H9 (cell line): ENCODE data around the gene CAMSAP2. TPM values are rescaled to one million over a fixed set of nuclear protein-coding genes. Genes with fewer than 3 reads are reported as not detected.

Experiments used
- DNase-seq: peaks from one replicate; pipeline ENCODE4 v3.0.0-alpha.2; 2017
- H2AFZ ChIP-seq: one replicate; pipeline ENCODE4 v1.6.1; 2013; ENCODE audit warnings: mild to moderate bottlenecking, low read length, control low read depth, moderate library complexity
- H2AK5ac ChIP-seq: 2 replicates; pipeline ENCODE4 v1.6.1; 2013; ENCODE audit warnings: low read length, control low read depth, mixed read lengths; ENCODE audit not compliant: insufficient read length
- H2BK120ac ChIP-seq: one replicate; pipeline ENCODE4 v1.6.1; 2013; ENCODE audit warnings: low read depth, mild to moderate bottlenecking, low read length, control low read depth, inconsistent platforms; ENCODE audit not compliant: poor library complexity, severe bottlenecking
- H2BK12ac ChIP-seq: 2 replicates; pipeline ENCODE4 v1.6.1; 2013; ENCODE audit warnings: low read length, control low read depth, mixed read lengths, low read depth; ENCODE audit not compliant: insufficient read length
- H2BK15ac ChIP-seq: 2 replicates; pipeline ENCODE4 v1.6.1; 2013; ENCODE audit warnings: low read depth, low read length, control low read depth
- H2BK20ac ChIP-seq: one replicate; pipeline ENCODE4 v1.6.1; 2013; ENCODE audit warnings: low read depth, mild to moderate bottlenecking, low read length, control low read depth, inconsistent platforms; ENCODE audit not compliant: poor library complexity, severe bottlenecking
- H2BK5ac ChIP-seq: 2 replicates; pipeline ENCODE4 v1.6.1; 2013; ENCODE audit warnings: low read length, control low read depth, mixed read lengths; ENCODE audit not compliant: insufficient read length
- H3K14ac ChIP-seq: 2 replicates; pipeline ENCODE4 v1.6.1; 2013; ENCODE audit warnings: low read length, control low read depth; ENCODE audit not compliant: insufficient read depth
- H3K18ac ChIP-seq: 2 replicates; pipeline ENCODE4 v1.6.1; 2013; ENCODE audit warnings: low read depth, mild to moderate bottlenecking, mixed read lengths, low read length, control low read depth; ENCODE audit not compliant: insufficient read length
- H3K23ac ChIP-seq: 2 replicates; pipeline ENCODE4 v1.6.1; 2013; ENCODE audit warnings: low read length, control low read depth, mixed read lengths, low read depth; ENCODE audit not compliant: insufficient read length
- H3K23me2 ChIP-seq: 2 replicates; pipeline ENCODE4 v1.6.1; 2013; ENCODE audit warnings: low read depth, mild to moderate bottlenecking, mixed read lengths, low read length, control low read depth; ENCODE audit not compliant: insufficient read length, poor library complexity, severe bottlenecking
- H3K27ac ChIP-seq: 2 replicates; pipeline ENCODE4 v1.5.1; 2013; ENCODE audit warnings: low read length, control low read depth, mixed read lengths, low read depth; ENCODE audit not compliant: insufficient read length
- H3K27me3 ChIP-seq: 2 replicates; pipeline ENCODE4 v1.6.1; 2013; ENCODE audit warnings: low read length, control low read depth, inconsistent platforms; ENCODE audit not compliant: insufficient read depth
- H3K4ac ChIP-seq: 2 replicates; pipeline ENCODE4 v1.6.1; 2013; ENCODE audit warnings: low read depth, mild to moderate bottlenecking, control low read depth, inconsistent platforms, low read length, moderate library complexity
- H3K4me1 ChIP-seq: 2 replicates; pipeline ENCODE4 v1.6.1; 2013; ENCODE audit warnings: low read length, control low read depth, inconsistent platforms; ENCODE audit not compliant: insufficient read depth
- H3K4me2 ChIP-seq: 2 replicates; pipeline ENCODE4 v1.6.1; 2013; ENCODE audit warnings: low read length, control low read depth, mixed read lengths; ENCODE audit not compliant: insufficient read length, insufficient read depth
- H3K56ac ChIP-seq: 2 replicates; pipeline ENCODE4 v1.6.1; 2013; ENCODE audit warnings: low read depth, mild to moderate bottlenecking, mixed read lengths, low read length, control low read depth; ENCODE audit not compliant: insufficient read length
- H3K79me1 ChIP-seq: 2 replicates; pipeline ENCODE4 v1.6.1; 2013; ENCODE audit warnings: low read depth, mild to moderate bottlenecking, moderate library complexity, low read length, control low read depth, inconsistent platforms; ENCODE audit not compliant: insufficient read depth, poor library complexity, severe bottlenecking
- H3K79me2 ChIP-seq: 2 replicates; pipeline ENCODE4 v1.6.1; 2013; ENCODE audit warnings: low read length, control low read depth, inconsistent platforms; ENCODE audit not compliant: insufficient read depth
- H3K9ac ChIP-seq: 2 replicates; pipeline ENCODE4 v1.6.1; 2013; ENCODE audit warnings: low read length, control low read depth, mixed read lengths; ENCODE audit not compliant: insufficient read length; ENCODE audit errors: extremely low read depth
- H3K9me3 ChIP-seq: one replicate; pipeline ENCODE4 v1.6.1; 2013; ENCODE audit warnings: low read depth, low read length, inconsistent platforms; ENCODE audit not compliant: control insufficient read depth
- H3T11ph ChIP-seq: one replicate; pipeline ENCODE4 v1.6.1; 2013; ENCODE audit warnings: mild to moderate bottlenecking, low read length, control low read depth, inconsistent platforms
- H4K20me1 ChIP-seq: one replicate; pipeline ENCODE4 v1.6.1; 2013; ENCODE audit not compliant: control insufficient read depth, insufficient read length, insufficient read depth
- H4K5ac ChIP-seq: 2 replicates; pipeline ENCODE4 v1.6.1; 2013; ENCODE audit warnings: low read depth, mild to moderate bottlenecking, mixed read lengths, low read length, control low read depth; ENCODE audit not compliant: insufficient read length
- H4K8ac ChIP-seq: replicated peaks from 2 replicates; pipeline ENCODE4 v1.6.1; 2013; ENCODE audit warnings: low read length, control low read depth, mixed read lengths, low read depth; ENCODE audit not compliant: insufficient read length
- H4K91ac ChIP-seq: 2 replicates; pipeline ENCODE4 v1.6.1; 2013; ENCODE audit warnings: low read depth, mild to moderate bottlenecking, moderate library complexity, mixed read lengths, low read length, control low read depth; ENCODE audit not compliant: insufficient read length
- H3K27ac Mint-ChIP-seq, 3 experiments: 2 replicates in 2 of 3; 3 replicates in 1 of 3; pipeline ENCODE4 v1.8.0; 2020 to 2021; ENCODE audit warnings: mixed read lengths in 3 of 3, mild to moderate bottlenecking in 1 of 3, moderate library complexity in 1 of 3
- H3K27me3 Mint-ChIP-seq: 2 replicates; pipeline ENCODE4 v1.8.0; 2021; ENCODE audit warnings: low read depth, mild to moderate bottlenecking, moderate library complexity, mixed read lengths
- H3K36me3 Mint-ChIP-seq, 3 experiments: 2 replicates in 2 of 3; 3 replicates in 1 of 3; pipeline ENCODE4 v1.8.0; 2020 to 2021; ENCODE audit warnings: low read depth in 3 of 3, mixed read lengths in 3 of 3; ENCODE audit not compliant: insufficient read depth in 1 of 3
- H3K4me1 Mint-ChIP-seq, 2 experiments: 2 replicates each; pipeline ENCODE4 v1.8.0; 2020; ENCODE audit warnings: mixed read lengths in 2 of 2
- H3K4me3 Mint-ChIP-seq, 2 experiments: 2 replicates in 1 of 2; 3 replicates in 1 of 2; pipeline ENCODE4 v1.8.0; 2020 to 2021; ENCODE audit warnings: mild to moderate bottlenecking in 2 of 2, mixed read lengths in 2 of 2, moderate library complexity in 1 of 2
- H3K9me3 Mint-ChIP-seq, 2 experiments: 2 replicates in 1 of 2; 3 replicates in 1 of 2; pipeline ENCODE4 v1.8.0; 2020; ENCODE audit warnings: mild to moderate bottlenecking in 2 of 2, mixed read lengths in 2 of 2, moderate library complexity in 1 of 2
- CTCF ChIP-seq: fragments of 200-600 bp; sonication (generic); conservative IDR thresholded peaks from 3 replicates; pipeline ENCODE4 v1.8.0; 2021; ENCODE audit warnings: antibody characterized with exemption, mild to moderate bottlenecking
- total RNA-seq: library from RNA; stranded (reverse); gene quantifications from 2 replicates; pipeline ENCODE4 v1.2.1, GENCODE V29; 2021

CAMSAP2 gene
- total RNA-seq, 1 experiment from 2014 or later, result 33.7 TPM

GRCh38 chr1:200904772-200905171 lies 166.1 kb downstream of the CAMSAP2 start:
- peaks cover 29 to 70% (median 54%) of the 10 kb centered on the region in 3 experiments; a peak in 6 of 7 replicates for H3K36me3 Mint-ChIP-seq
- no peak overlapping the region for H2BK5ac ChIP-seq

More at GRCh38 chr1:200904772-200905171, 166.1 kb downstream of the CAMSAP2 start:
- H3K4me1 ChIP-seq, result no peaks in the 10 kb centered on the region
- no peak overlapping the region for H3K4ac ChIP-seq
- H3K14ac ChIP-seq, result no peak overlapping the region
- H4K20me1 ChIP-seq, result no peaks in the 10 kb centered on the region
- H3K23me2 ChIP-seq, result no peaks in the 10 kb centered on the region
- no peak overlapping the region for H3K4me2 ChIP-seq
- no peak overlapping the region for H2AK5ac ChIP-seq
- H3K18ac ChIP-seq, result no peak overlapping the region
- H3K23ac ChIP-seq, result no peak overlapping the region
- H2BK12ac ChIP-seq, result no peak overlapping the region
- no peak overlapping the region for H2BK20ac ChIP-seq
- Mint-ChIP-seq H3K9me3 (no peaks in the 10 kb centered on the region), H3K4me3 (no peak overlapping the region), H3K27ac (no peak overlapping the region), H3K27me3 (no peaks in the 10 kb centered on the region), H3K4me1 (no peaks in the 10 kb centered on the region)
- H3K79me2 ChIP-seq, result no peaks in the 10 kb centered on the region
- H3K79me1 ChIP-seq, result no peaks in the 10 kb centered on the region
- no peak overlapping the region for H2AFZ ChIP-seq
- H3T11ph ChIP-seq, result no peak overlapping the region
- no peaks in the 10 kb centered on the region for H3K9me3 ChIP-seq
- H2BK120ac ChIP-seq, result no peak overlapping the region
- H3K56ac ChIP-seq, result no peak overlapping the region
- no peak overlapping the region for H3K9ac ChIP-seq
- no peak overlapping the region for H4K8ac ChIP-seq
- DNase-seq, result no peak
- no peak overlapping the region for H3K27ac ChIP-seq
- no peak for TF ChIP-seq CTCF
- H4K91ac ChIP-seq, result no peak overlapping the region
- no peak overlapping the region for H2BK15ac ChIP-seq
- no peaks in the 10 kb centered on the region for H3K27me3 ChIP-seq
- H4K5ac ChIP-seq, result no peak overlapping the region
